NCI-H748 (cell line): ENCODE results near the gene ADAMTSL2.
A peak's percentile ranks its signal among the peaks of the same experiment; 100 is the strongest.

Experiments used
- DNase-seq: peaks from one replicate; lab custom pipeline; 2025; ENCODE audit not compliant: unreplicated experiment; lab: John Stamatoyannopoulos, UW

The ADAMTSL2 gene

DNA sequence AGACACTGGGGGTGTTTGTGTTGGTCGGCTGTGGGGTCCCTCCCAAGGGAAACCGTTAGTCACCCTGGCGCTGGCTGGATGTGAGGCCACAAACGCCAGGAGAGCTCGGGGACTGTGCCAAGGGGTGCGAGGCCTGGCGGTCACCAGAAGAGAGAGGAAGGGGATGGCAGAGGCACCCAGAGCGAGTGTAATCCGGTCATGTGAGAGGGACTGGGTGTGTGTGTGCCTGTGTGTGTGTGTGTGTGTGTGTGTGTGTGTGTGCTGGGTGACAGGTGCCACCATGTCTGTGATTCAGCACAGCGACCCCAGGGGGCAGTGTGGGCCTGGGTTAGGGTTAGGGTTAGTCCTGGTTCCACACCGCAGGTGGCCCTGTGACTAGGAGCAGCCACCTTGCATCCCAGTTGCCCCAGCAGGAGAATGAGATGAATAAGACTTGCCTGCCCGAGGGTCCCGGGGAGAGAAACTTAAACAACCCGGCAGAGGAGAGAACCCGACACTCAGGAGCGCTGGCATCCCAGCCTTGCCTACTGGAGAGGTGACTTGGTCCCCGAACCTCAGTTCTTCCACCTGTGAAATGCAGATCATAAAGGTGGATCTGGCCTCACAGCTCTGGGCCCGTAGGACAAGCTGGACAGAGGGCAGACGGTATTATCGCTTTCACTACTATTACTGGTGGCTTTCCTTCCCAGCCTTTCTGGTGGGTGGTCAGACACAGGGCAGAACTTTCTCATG is 1.4 kb upstream of the ADAMTSL2 start:
- DNase-seq, result peak; percentile 77

DNA sequence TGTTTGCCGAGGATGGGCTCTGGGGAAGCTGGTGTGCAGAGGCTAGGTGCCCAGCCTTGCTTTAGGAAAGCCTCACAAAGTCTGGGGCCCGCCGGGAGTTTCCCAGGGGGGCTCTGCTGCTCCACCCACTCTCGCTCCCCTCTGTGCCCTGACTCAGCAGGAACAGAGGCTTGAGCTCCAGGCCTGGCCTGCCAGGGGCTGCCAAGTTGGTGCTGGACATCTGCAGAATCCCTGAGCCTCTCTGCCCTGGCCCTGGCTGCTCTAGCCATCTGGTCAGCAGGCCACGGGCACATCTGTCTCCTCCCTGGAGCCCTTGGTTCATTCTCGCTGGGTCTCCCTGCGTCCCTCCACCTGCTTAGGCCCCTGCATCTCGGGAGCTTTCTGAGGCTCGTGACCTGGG is 647 bp upstream of the ADAMTSL2 start:
- no peak for DNase-seq

DNA sequence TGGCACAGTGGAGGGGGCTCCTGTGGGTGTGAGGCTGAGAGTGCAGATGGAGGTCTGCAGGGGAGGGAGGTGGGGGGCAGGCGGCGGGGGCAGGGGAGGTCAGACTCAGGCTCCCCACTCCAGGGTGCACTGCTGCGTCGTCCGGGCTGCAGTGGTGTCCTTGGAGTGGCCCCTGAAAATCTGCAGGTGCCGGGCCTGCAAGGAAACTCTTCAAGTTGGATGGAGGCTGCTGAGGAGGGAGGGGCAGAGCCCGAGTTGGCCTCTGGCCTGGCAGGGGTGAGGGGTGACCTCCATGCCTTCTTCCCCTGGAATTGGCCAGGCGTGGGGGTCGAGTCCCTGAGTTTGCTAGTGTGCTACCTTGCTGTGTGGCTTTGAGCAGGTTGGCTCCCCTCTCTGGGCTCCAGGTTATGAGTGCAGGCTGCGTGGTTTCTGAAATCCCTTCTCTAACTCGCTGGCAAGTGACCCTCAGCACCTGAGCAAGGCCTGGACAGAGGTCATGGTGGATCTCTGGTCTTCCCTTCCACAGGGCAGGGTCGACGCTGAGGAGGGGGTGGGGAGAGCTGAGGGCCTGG is 888 bp downstream of the ADAMTSL2 start:
- no peak for DNase-seq

DNA sequence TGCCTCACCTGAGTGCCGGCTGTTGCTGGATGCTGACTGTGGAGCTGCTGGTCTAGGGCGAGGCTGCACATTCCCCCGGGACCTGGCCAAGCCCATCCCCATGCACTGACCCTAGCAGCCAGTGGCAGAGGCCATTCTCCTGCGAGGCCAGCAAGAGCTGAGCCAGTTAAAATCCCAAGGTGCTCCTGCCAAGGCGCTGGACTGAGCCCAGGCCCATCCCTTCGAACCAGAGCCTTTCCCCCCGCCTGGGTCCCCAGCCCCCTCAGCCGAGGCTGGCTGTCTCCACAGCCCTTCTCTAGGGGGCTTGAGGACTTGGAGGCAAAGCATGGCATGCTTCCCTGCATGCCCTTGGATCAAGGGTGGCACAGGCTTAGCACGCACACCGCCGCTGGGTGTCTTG is 1.6 kb downstream of the ADAMTSL2 start:
- DNase-seq, result no peak

DNA sequence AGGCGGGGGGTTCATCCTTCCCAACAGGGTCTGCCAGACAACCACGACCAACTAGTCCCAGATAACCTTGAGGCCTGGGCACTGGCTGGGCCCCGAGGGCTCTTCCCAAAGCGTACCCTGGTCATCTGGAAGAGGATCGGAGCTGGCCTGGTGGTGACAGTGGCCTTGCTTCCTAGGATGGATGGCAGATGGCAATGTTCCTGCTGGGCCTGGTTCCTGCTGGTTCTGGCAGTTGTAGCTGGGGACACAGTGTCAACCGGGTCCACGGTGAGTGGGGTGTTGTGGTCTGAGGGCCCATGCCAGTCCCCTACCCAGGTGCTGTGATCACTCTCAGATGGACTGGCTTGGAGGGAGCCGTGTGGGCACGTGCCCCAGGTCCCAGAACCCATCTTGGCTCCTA is 2.0 kb downstream of the ADAMTSL2 start:
- no peak for DNase-seq

DNA sequence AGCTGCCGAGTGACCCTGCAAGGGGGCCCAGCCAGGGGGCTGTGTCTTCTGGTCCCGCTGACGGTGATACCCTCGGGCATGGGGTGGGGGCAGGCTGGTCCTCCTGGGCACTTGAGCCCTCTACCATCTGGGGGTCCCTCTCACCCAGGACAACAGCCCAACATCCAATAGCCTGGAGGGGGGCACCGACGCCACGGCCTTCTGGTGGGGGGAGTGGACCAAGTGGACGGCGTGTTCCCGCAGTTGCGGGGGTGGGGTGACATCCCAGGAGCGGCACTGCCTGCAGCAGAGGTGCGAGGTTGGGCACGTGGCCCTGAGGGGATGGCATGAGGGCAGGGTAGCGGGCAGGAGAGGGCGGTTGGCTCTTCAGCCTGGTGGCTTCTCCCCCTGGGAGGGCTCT is 2.8 kb downstream of the ADAMTSL2 start:
- no peak for DNase-seq

DNA sequence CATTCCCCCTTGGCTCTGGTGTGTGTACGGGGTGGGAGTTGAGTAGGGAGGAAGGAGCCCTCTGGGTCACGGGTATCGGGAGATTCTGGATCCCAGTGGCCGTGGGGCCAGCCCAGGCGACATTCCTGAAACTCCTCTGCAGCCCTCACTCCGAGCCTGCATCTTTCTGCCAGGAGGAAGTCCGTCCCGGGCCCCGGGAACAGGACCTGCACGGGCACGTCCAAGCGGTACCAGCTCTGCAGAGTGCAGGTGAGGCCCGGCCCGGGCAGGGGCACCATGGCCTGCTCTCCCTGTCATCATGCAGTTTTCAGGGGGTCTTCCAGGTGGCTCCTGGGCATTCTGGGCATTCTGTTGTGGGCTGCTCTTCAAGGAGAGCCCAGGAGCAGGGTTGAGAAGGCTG is 3.7 kb downstream of the ADAMTSL2 start:
- DNase-seq, result no peak

DNA sequence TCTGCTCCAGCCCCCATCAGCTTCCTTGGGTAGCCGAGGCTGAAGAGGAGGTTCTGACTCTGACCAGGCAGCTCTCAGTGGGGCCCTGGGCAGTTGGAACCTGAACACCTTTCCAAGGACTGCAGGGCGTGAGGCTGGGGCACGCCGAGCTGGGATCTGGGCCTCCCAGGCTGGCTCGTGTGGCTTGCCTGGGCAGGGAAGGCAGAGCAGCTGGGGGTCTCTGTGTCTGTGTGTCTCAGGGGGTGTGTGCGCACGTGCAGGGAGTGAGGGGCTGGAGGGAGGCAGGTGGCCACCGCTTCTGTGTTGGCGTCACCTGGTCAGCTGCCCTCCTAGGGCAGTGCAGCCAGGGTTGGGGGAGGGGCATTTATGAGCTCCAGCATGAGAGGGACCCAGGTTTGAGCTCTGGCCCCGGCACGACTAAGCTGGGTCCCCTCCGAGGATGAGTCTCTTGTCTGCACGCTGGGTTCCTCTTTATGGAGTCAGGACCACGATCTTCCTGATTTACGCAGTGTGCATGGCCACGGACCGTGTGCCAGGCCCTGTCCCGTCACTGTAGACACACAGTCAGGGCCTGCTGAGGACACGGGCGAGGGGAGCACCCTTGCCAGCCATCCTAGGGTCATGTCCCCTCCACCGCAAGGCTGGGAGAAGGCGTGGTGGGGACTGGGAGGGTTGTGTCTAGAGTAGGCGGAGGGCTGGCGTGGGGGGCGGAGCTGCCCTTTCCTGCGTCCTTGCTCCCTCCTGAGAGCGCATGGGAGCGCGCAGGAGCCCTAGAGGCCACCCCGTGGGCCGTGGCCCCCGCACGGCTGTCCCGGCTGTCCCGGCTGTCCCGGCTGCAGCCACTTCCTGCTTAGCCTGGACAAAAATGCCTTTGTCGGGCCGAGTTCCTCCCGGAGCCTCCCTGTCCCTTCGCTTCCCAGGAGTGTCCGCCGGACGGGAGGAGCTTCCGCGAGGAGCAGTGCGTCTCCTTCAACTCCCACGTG is 4.6 kb downstream of the ADAMTSL2 start:
- DNase-seq, result no peak

DNA sequence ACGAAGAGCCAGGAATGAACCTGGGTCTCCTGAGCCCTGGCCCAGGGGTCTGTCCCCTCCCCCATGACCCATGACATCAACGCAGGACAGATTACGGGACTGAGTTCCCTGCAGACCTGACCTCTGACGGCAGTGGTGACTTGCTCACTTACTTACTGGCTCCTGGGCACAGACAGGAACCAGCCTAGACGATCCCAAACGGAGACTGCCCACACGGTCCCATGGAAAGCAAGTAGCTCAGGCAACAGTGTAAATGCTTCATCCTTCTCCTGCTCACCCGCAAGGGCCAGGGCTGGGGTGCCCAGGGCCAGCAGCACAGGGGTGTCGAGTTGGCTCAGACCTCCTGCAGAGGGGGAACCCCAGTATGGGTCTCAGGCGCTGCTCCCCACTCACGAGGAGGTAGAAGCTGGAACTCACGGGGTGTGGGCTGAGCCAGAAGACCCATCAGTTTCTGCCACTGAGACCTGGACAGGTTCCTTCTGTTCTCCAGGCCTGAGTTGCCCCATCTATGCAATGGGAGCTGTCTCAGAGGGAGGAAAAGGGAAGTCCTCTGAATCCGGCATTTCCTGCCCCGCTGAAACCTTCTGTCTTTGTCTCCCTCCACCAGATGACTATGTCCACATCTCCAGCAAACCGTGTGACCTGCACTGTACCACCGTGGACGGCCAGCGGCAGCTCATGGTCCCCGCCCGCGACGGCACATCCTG is 5.6 kb downstream of the ADAMTSL2 start:
- no peak for DNase-seq

DNA sequence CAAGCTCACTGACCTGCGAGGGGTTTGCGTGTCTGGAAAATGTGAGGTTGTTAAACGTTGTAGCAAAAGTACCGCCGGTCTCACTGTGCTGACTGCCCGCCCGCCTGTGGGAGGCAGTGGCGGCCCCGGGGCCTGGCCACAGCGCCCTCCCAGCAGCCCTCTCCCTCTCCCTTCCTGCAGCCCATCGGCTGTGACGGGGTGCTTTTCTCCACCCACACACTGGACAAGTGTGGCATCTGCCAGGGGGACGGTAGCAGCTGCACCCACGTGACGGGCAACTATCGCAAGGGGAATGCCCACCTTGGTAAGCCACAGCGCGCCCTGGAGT is 6.2 kb downstream of the ADAMTSL2 start:
- no peak for DNase-seq

DNA sequence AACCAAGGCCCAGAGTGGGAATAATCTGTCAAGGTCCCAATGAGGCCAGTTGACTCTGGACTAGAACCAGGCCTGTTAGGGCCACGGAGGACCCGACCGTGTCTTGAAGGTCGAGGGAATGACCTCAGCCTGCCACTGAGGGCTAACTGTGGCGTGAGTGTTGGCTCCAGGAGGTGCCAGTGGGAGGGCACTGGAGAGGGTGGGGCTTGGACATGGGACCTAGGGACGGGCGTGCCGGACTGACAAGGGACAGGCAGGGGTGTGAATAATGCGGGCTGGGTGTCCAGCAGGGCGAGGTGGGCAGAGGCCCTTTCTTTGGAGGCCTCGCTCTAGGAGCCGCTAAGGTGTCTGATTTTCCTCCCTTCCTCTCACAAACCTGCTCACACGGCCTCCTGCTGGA is 7.5 kb downstream of the ADAMTSL2 start:
- no peak for DNase-seq

DNA sequence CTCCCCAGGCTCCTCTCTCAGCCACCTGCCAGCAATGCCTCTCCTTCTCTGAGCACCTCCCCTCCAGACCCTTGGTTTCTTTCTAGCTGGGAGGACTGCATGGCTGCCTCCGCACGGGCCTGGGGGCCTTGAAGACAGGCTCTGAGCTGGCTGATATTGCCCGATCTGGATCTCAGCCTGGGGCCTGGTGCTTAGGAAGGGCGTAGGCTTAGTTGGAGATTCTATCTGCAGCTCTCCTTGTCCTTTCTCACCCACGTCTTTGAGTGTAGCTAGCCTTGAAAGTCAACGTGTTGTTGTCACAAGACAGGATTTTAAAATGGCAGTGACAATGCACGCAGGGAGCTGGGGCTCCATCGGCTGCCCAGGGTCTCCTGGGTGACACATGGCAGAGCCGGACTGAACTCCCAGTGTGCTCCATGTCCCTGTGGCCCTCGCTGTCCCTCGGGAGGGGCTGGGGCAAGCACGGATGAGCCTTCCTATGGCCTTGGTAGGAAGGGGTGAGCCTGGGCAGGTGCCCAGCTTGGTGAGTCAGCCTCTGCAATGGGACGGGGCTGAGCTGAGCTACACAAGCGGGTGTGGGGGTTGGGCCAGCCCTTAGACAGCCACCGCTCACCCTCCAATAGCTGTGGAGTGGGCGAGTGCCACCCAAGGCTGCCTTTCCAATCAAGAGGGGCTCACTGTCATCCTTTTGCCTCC is 9.4 kb downstream of the ADAMTSL2 start:
- no peak for DNase-seq

DNA sequence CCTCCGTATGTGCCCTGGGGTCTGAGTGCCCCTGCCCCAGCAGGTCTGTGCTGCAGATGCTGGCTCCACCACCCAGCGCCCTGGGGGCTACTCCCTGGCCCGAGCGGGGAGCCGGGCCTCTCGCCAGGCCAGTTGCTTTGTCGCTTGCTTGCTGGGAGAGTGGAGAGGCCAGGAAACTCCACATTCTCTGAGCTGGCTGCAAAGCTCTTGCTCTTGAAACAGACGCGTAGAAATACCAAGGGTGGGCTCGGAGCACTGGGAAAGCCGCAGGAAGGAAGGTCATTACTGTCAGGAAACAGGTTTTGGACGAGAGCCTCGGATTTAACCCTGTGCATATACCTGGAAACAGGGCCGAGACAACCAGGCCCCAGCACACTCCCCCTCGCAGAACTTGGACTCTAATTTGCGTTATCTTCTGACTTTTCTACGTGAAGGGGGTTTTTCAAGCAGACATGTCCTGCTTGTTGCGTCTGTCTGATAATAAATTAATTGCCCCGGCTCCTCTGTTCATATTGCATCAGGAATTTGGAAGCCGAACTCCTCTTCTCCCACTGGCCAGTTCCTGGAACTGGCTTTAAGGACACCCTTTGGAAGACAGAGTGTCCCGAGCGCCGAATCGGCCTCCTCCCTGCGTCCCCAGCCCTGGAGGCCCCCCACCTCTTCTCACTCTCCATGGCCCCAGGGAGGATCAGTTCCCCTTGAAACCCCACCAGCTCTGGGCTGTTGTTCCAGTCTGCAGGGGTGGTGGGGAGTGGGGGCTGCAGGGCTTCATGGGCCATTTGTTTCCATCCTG is 11.2 kb downstream of the ADAMTSL2 start:
- no peak for DNase-seq

DNA sequence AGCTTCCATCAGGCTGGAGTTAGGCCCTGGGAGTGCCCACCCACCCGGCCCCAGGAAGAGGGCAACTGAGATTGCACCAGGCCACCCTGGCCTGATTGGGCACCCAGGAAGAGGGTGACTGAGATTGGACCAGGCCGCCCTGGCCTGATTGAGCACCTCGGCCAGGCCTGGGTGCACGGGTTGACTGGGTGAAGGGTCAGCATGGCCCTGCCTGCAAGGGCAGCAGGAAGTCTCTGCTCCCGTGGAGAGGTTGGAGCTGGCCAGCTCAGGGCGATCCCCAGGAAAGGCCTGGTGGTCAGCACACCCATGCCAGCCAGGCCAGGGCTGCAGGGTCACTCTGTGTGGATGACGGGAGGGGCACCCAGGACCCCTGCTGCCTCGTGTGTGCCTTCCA is 11.8 kb downstream of the ADAMTSL2 start:
- no peak for DNase-seq

DNA sequence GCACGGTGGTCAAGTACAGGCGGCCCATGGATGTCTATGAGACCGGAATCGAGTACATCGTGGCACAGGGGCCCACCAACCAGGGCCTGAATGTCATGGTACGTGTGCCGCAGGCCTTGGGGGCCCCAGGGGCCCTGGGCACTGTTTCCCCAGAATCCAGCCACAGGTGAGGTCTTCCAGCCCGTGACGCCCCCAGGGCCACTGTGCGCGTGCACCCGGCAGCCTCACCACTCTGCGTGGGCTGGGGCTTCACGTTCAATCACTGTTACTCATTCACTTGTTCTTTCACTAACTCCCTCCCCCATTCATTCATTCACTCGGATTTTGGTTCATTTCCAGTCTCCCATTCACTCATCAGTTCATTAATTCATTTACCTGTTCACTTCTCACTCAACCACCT is 12.6 kb downstream of the ADAMTSL2 start:
- DNase-seq, result no peak

DNA sequence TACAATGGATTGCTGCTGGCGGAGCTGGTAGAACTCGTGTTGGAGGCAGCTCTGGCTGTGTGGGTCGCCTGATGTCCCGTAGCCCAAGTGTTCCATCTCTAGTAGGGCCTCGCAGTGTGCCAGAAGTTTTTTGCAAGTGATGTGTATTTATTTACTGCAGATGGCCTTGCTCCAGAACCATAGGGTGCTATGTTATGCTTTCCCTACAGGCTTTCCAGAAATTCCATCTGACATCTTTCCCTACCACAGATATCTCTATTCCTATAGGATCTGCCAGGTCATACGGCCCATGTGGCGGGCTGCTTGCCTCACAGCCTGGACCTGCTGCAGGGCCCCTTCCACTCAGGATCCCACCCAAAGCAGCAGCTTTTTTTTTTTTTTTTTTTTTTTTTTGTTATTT is 16.9 kb downstream of the ADAMTSL2 start:
- no peak for DNase-seq

DNA sequence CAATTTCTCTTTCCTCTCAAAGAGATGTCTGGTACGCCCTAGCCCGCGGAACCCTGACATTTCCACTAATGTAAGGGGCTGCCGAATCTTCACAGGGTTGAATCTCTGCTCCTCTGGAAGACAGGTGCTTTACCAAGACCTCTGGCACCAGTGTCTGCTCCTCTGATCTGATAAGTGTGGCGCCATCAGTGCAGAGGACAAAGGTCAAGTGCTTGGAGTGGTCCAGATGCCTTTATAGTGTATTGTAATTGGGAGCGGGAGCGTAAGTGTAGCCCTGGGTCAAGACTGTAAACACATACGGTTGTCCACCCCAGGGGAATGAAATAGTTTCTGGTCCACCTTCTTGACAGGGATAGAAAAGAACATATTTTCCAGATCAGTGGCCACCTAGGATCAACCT is 17.7 kb downstream of the ADAMTSL2 start:
- DNase-seq, result peak; percentile 16

DNA sequence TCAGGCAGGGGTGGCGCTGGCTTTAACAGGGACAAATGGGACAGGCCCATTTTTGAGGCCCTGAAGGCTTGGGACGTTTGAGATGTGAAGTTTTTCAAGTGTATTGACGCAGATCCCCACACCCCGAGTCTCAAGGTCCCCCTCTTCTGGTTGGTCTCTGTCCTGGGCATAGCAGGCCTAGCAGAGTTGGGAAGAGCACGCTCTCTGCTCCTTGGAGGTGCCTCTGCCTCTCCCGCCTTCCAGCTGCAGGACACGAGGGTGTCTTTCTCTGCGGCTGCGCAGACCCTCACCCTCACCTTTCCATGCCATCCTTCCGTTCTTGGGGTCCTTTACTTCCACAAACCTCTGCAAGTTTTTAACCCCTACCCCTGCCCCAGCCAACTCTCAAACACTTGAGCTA is 18.6 kb downstream of the ADAMTSL2 start:
- DNase-seq, result no peak

DNA sequence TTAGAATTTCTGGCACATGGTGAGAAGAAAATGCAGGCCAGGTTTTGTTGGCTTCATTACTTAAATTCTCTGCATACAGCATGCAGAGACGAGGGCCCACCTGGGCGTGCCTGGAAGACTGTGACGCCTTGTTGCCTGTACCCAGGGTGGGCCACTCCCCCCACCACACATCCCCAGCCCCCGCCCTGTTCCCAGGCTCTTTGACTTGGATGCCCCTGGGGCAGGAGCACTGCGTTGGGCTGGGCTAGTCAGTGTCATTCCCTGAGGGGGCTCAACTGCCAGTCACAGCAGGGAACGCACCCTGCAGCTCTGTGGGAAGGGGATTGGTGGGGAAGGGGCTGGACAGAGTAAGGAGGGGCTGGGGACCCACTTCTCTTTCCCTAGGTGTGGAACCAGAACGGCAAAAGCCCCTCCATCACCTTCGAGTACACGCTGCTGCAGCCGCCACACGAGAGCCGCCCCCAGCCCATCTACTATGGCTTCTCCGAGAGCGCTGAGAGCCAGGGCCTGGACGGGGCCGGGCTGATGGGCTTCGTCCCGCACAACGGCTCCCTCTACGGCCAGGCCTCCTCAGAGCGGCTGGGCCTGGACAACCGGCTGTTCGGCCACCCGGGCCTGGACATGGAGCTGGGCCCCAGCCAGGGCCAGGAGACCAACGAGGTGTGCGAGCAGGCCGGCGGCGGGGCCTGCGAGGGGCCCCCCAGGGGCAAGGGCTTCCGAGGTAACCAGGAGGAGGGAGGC is 19.6 kb downstream of the ADAMTSL2 start:
- DNase-seq, result no peak
